Measurements from ENCODE around the gene PDZRN3. TPM values are rescaled to one million over a fixed set of nuclear protein-coding genes. Genes with fewer than 3 reads are reported as not detected.

The PDZRN3 gene
- total and polyA plus RNA-seq, 3 experiments from 2014 or later, result not detected

DNA sequence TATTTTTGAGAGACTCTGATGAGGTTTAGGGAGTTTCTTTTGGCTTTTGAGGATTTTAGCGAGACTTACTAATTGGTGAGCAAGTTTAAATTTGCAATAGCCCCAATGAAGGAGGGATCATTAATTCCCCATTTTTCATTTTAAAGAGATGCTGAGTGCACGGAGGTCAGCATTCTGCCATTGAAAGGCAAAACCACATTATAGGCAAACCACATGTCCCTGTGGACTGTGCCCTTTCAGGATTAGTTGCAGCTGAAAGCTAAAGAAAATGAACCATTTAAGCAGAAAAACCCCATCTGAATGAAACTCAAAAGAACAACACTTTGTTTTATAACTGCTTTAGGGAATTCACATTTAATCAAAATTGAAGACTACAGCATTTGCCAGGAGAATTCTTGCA is 246.5 kb downstream of the PDZRN3 start:
- Mint-ChIP-seq H3K4me3 (no peak overlapping the region), H3K27ac (no peak overlapping the region)
- POLR2A ChIA-PET, result no interaction called here

DNA sequence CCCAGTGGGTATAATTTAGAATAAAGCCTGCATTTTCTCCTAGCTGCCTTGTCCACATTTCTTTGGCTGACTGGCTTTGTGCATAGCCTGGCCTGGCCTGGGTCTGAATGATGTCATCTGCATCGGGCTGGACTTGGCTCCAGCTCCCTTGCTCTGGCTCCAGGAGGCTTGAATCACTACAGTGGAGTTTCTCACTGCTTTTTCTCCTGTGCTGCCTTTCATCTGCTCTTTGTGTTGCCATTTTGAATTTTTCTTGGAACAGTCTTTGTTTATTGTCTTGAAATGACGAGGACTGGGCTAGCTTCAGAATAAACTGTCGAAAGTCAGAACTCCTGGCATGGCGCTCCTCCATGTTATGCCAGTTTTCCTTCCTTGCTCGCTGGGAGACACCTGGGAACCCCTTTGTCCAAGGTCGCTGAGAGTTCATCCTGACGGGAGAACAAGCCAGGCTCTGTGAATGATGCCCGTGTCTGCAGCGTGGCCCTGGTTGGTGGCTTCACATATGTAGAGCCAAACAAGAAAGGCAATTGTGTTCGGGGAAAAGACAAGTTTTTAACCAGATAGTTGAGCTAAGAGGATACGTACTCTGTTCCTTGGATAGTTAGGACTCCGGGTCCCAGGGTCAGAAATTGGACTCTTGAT is 258.9 kb downstream of the PDZRN3 start:
- peaks cover 0 to 3% of the 10 kb centered on the region in 2 donors for H3K27me3 Mint-ChIP-seq
- H3K9me3 Mint-ChIP-seq, result peaks cover 0 to 7% (median 3%) of the 10 kb centered on the region in 5 donors
- no peak overlapping the region for H3K27ac Mint-ChIP-seq
- Histone ChIP-seq H3K27ac (ENCODE audit: low read depth, low read length) (no peak overlapping the region), H3K4me1 (ENCODE audit: insufficient read depth, low read length) (no peaks in the 10 kb centered on the region), H3K4me3 (ENCODE audit: low read length) (no peak overlapping the region), H3K27me3 (ENCODE audit: insufficient read depth, low read length, poor library complexity, severe bottlenecking) (no peaks in the 10 kb centered on the region), H3K36me3 (ENCODE audit: insufficient read depth, low read length) (no peaks in the 10 kb centered on the region), H3K9me3 (ENCODE audit: low read length) (no peaks in the 10 kb centered on the region)
- POLR2A ChIA-PET, result no interaction called here
- CTCF ChIA-PET, result no interaction called here
- no peaks in the 10 kb centered on the region for H3K36me3 Mint-ChIP-seq
- DNase-seq, result no peak
- no peaks in the 10 kb centered on the region for H3K4me1 Mint-ChIP-seq
- H3K4me3 Mint-ChIP-seq, result no peak overlapping the region

More for the DNA sequence above, 246.5 kb downstream of the PDZRN3 start:
- Histone ChIP-seq H3K27ac (ENCODE audit: low read depth, low read length) (no peak overlapping the region), H3K36me3 (ENCODE audit: insufficient read depth, low read length) (no peaks in the 10 kb centered on the region), H3K27me3 (ENCODE audit: insufficient read depth, low read length, poor library complexity, severe bottlenecking) (no peaks in the 10 kb centered on the region), H3K4me1 (ENCODE audit: insufficient read depth, low read length) (no peaks in the 10 kb centered on the region), H3K4me3 (ENCODE audit: low read length) (no peak overlapping the region), H3K9me3 (ENCODE audit: low read length) (no peaks in the 10 kb centered on the region)
- Mint-ChIP-seq H3K9me3 (peaks cover 0 to 13% (median 6%) of the 10 kb centered on the region in 5 donors), H3K36me3 (no peaks in the 10 kb centered on the region), H3K27me3 (no peaks in the 10 kb centered on the region), H3K4me1 (no peaks in the 10 kb centered on the region)
- DNase-seq, result no peak
- CTCF ChIA-PET, result no interaction called here

- POLR2A ChIA-PET, result no interaction called here
- no peaks in the 10 kb centered on the region for H3K27me3 Mint-ChIP-seq
- no peak overlapping the region for H3K27ac ChIP-seq (ENCODE audit: low read depth, low read length)
Measured at GRCh38 chr3:73364517-73364916, 260.2 kb downstream of the PDZRN3 start.

DNA sequence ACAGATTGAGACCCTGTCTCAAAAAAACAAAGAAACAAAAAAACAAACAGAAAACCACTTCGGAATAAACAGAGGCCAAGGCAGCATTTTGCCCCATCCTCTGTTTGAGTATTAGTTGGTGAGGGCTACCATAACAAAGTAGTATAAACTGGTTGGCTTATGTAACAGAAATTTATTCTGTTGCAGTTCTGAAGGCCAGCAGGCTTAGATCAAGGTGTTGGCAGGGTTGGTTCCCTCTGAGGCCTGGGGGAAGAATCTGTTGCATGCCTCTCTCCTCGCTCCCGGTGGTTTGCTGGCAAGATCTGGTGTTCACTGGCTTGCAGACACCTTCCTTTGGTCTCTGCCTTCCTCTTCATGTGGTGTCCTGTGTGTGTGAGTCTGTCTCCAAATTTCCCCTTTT is 261.6 kb downstream of the PDZRN3 start:
- H3K27ac Mint-ChIP-seq, result no peak overlapping the region
- Histone ChIP-seq H3K27ac (ENCODE audit: low read depth, low read length) (no peak overlapping the region), H3K27me3 (ENCODE audit: insufficient read depth, low read length, poor library complexity, severe bottlenecking) (no peaks in the 10 kb centered on the region), H3K4me3 (ENCODE audit: low read length) (no peak overlapping the region), H3K36me3 (ENCODE audit: insufficient read depth, low read length) (no peaks in the 10 kb centered on the region), H3K9me3 (ENCODE audit: low read length) (no peaks in the 10 kb centered on the region), H3K4me1 (ENCODE audit: insufficient read depth, low read length) (no peaks in the 10 kb centered on the region)
- peaks cover 3 to 17% (median 4%) of the 10 kb centered on the region in 5 donors for H3K9me3 Mint-ChIP-seq
- H3K27me3 Mint-ChIP-seq, result no peaks in the 10 kb centered on the region
- DNase-seq, result no peak
- no peak overlapping the region for H3K4me3 Mint-ChIP-seq
- ChIA-PET POLR2A (no interaction called here), CTCF (no interaction called here)
- H3K4me1 Mint-ChIP-seq, result no peaks in the 10 kb centered on the region
- no peaks in the 10 kb centered on the region for H3K36me3 Mint-ChIP-seq

More at GRCh38 chr3:73364517-73364916, 260.2 kb downstream of the PDZRN3 start:
- Mint-ChIP-seq H3K4me3 (no peak overlapping the region), H3K4me1 (no peaks in the 10 kb centered on the region), H3K36me3 (no peaks in the 10 kb centered on the region), H3K27ac (no peak overlapping the region), H3K9me3 (peaks cover 2 to 13% (median 3%) of the 10 kb centered on the region in 5 donors)
- Histone ChIP-seq H3K27me3 (ENCODE audit: insufficient read depth, low read length, poor library complexity, severe bottlenecking) (no peaks in the 10 kb centered on the region), H3K4me1 (ENCODE audit: insufficient read depth, low read length) (no peaks in the 10 kb centered on the region), H3K9me3 (ENCODE audit: low read length) (no peaks in the 10 kb centered on the region), H3K36me3 (ENCODE audit: insufficient read depth, low read length) (no peaks in the 10 kb centered on the region), H3K4me3 (ENCODE audit: low read length) (no peak overlapping the region)
- CTCF ChIA-PET, result no interaction called here
- no peak for DNase-seq

DNA sequence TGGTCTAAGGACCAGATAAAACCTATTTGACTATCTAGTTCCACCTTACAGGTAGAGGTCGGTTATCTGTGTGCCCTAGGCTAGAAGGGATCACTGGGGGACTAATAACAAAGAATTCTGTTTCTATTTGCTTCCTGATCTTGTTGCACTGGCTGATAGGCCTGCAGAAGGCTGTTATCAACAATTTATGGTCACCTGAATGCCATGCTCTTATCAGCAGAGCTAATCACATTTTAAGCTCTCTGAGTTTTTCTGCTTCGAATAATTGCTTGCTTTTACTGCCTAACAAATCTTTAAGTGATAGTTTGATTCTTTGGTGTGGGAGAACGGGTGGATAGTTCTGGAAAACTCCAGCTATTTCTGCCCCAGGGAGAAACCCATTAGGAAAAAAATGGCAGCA is 263.1 kb downstream of the PDZRN3 start:
- ChIA-PET CTCF (no interaction called here), POLR2A (no interaction called here)
- no peak overlapping the region for H3K4me3 ChIP-seq (ENCODE audit: low read length)
- peaks cover 2 to 17% (median 6%) of the 10 kb centered on the region in 5 donors for H3K9me3 Mint-ChIP-seq
- no peaks in the 10 kb centered on the region for H3K36me3 Mint-ChIP-seq
- H3K4me3 Mint-ChIP-seq, result no peak overlapping the region
- H3K4me1 ChIP-seq (ENCODE audit: insufficient read depth, low read length), result no peaks in the 10 kb centered on the region
- H3K27me3 Mint-ChIP-seq, result peaks cover 0 to 1% of the 10 kb centered on the region in 2 donors
- no peaks in the 10 kb centered on the region for H3K27me3 ChIP-seq (ENCODE audit: insufficient read depth, low read length, poor library complexity, severe bottlenecking)
- H3K27ac ChIP-seq (ENCODE audit: low read depth, low read length), result no peak overlapping the region
- DNase-seq, result no peak
- no peaks in the 10 kb centered on the region for H3K4me1 Mint-ChIP-seq
- no peaks in the 10 kb centered on the region for H3K9me3 ChIP-seq (ENCODE audit: low read length)
- no peaks in the 10 kb centered on the region for H3K36me3 ChIP-seq (ENCODE audit: insufficient read depth, low read length)
- H3K27ac Mint-ChIP-seq, result no peak overlapping the region

DNA sequence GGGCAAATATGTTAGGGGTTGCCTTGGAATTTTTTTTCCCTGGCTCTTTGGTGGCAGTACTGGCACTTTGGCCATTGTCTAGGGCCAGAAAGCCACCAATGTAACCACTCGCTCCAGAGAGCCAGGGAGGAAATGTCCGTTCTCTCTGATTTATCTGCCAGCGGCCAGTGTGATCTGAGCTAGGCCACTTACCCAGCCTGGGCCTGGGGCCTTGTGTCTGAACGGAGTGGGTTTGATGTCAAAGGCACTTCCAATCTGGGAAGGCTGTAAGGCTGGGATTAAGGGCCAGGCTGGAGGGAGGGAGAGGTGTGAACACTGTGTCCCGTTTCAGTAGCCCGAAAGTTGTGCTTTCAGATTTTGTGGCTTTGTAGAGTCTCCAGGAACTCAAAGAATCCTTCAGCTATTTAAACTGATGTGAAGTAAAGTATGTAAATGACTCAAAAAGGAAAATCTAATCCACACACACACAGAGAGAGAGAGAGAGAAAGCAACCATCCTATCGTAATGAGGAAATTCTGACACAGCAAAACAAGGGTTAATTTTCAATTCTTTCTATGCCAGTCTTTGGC is 271.0 kb downstream of the PDZRN3 start:
- Mint-ChIP-seq H3K27ac (no peak overlapping the region), H3K27me3 (peaks cover 1 to 3% of the 10 kb centered on the region in 2 donors), H3K36me3 (no peaks in the 10 kb centered on the region), H3K4me3 (peak overlapping the region in 1 of 7 donors; percentile 49), H3K9me3 (peaks cover under 1 to 12% (median 4%) of the 10 kb centered on the region in 5 donors), H3K4me1 (no peaks in the 10 kb centered on the region)
- Histone ChIP-seq H3K27me3 (ENCODE audit: insufficient read depth, low read length, poor library complexity, severe bottlenecking) (no peaks in the 10 kb centered on the region), H3K4me1 (ENCODE audit: insufficient read depth, low read length) (no peaks in the 10 kb centered on the region), H3K4me3 (ENCODE audit: low read length) (no peak overlapping the region), H3K27ac (ENCODE audit: low read depth, low read length) (no peak overlapping the region), H3K9me3 (ENCODE audit: low read length) (no peaks in the 10 kb centered on the region), H3K36me3 (ENCODE audit: insufficient read depth, low read length) (no peaks in the 10 kb centered on the region)
- DNase-seq, result no peak
- ChIA-PET POLR2A (no interaction called here), CTCF (no interaction called here)

- Mint-ChIP-seq H3K27ac (no peak overlapping the region), H3K4me1 (no peaks in the 10 kb centered on the region), H3K27me3 (peaks cover 2 to 5% of the 10 kb centered on the region in 2 donors), H3K36me3 (no peaks in the 10 kb centered on the region), H3K9me3 (peaks cover 2 to 9% (median 3%) of the 10 kb centered on the region in 5 donors), H3K4me3 (no peak overlapping the region)
- no peak for DNase-seq
- no peaks in the 10 kb centered on the region for H3K27me3 ChIP-seq (ENCODE audit: insufficient read depth, low read length, poor library complexity, severe bottlenecking)
- no peaks in the 10 kb centered on the region for H3K9me3 ChIP-seq (ENCODE audit: low read length)
- CTCF ChIA-PET, result interaction anchor here (1.1 to 1.8 kb wide), 2 partner anchors 10 to 14 kb away, joined by 3 to 4 read pairs; no protein-coding TSS in a partner anchor
- no peaks in the 10 kb centered on the region for H3K36me3 ChIP-seq (ENCODE audit: insufficient read depth, low read length)
- no peak overlapping the region for H3K4me3 ChIP-seq (ENCODE audit: low read length)
- no peak overlapping the region for H3K27ac ChIP-seq (ENCODE audit: low read depth, low read length)
- H3K4me1 ChIP-seq (ENCODE audit: insufficient read depth, low read length), result no peaks in the 10 kb centered on the region
- POLR2A ChIA-PET, result no interaction called here
Measured at GRCh38 chr3:73352841-73353645, 271.7 kb downstream of the PDZRN3 start.

- H3K9me3 ChIP-seq (ENCODE audit: low read length), result no peaks in the 10 kb centered on the region
- Mint-ChIP-seq H3K27me3 (peaks cover 2 to 5% of the 10 kb centered on the region in 2 donors), H3K36me3 (no peaks in the 10 kb centered on the region), H3K4me3 (no peak overlapping the region), H3K9me3 (peaks cover 0 to 10% (median 2%) of the 10 kb centered on the region in 5 donors), H3K4me1 (no peaks in the 10 kb centered on the region), H3K27ac (no peak overlapping the region)
- ChIA-PET CTCF (interaction anchor here (1.1 to 1.8 kb wide), 2 partner anchors 9 to 12 kb away, joined by 3 to 4 read pairs; no protein-coding TSS in a partner anchor), POLR2A (no interaction called here)
- no peak for DNase-seq
- H3K27me3 ChIP-seq (ENCODE audit: insufficient read depth, low read length, poor library complexity, severe bottlenecking), result no peaks in the 10 kb centered on the region
- H3K27ac ChIP-seq (ENCODE audit: low read depth, low read length), result no peak overlapping the region
- H3K4me3 ChIP-seq (ENCODE audit: low read length), result no peak overlapping the region
- no peaks in the 10 kb centered on the region for H3K36me3 ChIP-seq (ENCODE audit: insufficient read depth, low read length)
- H3K4me1 ChIP-seq (ENCODE audit: insufficient read depth, low read length), result no peaks in the 10 kb centered on the region
Measured at GRCh38 chr3:73351423-73352071, 273.2 kb downstream of the PDZRN3 start.

Data from CD8-positive, alpha-beta memory T cell (primary cell).